LNCaP clone FGC (cell line): ENCODE measurements around the gene TMEM121.

Source experiments
- DNase-seq: peaks from one replicate; pipeline ENCODE4 v3.0.0-alpha.2; 2011; ENCODE audit warnings: low read depth
- H3K4me3 ChIP-seq: 2 replicates; pipeline ENCODE4 v1.5.1; 2011; ENCODE audit warnings: mild to moderate bottlenecking, low read depth, low read length, control low read depth
- TF ChIP-seq, protein P1 (sequence below): IDR thresholded peaks from 2 replicates; pipeline ENCODE4 v1.5.1; 2012; ENCODE audit warnings: mild to moderate bottlenecking; ENCODE audit not compliant: control insufficient read depth, insufficient read depth; ENCODE audit errors: extremely low read depth

The TMEM121 gene

DNA sequence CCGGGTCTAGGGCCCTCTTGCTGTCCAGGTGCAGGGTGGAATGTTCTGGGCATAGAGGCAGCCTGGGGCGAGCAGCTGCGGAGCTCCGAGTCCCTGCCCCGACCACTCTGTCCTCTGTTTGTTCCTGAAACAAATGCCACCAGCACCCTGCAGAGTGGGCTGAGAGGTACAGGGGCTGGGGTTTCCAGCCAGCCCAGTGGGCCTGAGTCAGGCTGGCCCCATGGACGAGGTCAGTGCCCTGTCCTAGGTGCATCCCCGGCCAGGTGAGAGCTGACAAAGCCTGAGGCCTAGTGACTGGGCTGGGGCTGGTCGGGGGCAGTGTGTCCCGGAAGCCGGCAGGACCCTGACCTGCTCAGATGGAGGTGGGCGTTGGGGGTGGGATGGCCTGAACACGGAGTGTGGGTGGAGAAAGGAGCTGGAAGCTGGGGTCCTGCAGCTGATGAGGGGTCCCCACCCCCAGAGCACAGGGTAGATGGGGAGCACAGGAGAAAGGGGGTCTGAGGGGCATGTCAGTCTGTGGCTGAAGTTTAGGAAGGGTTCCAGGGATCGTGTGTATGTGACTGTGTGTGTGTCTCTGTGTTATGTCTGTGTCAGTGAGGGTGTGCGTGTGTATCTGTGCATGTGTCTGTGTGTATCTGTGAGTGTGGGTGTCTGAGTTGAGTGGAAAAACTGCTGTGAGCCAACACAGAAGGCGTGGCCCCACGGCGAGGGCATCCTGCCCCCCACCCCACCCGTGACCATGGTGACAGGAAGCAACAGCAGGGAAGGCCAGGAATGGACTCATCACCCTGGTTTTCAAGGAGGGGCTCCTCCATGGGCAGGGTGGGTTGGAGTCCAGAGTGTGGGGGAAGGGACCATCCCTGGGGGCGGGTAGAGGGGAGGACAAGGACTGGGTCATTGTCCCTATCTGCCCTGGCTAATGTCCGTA, 42.0 kb upstream of the TMEM121 start:
- DNase-seq = no peak
- TF ChIP-seq, protein P1, sequence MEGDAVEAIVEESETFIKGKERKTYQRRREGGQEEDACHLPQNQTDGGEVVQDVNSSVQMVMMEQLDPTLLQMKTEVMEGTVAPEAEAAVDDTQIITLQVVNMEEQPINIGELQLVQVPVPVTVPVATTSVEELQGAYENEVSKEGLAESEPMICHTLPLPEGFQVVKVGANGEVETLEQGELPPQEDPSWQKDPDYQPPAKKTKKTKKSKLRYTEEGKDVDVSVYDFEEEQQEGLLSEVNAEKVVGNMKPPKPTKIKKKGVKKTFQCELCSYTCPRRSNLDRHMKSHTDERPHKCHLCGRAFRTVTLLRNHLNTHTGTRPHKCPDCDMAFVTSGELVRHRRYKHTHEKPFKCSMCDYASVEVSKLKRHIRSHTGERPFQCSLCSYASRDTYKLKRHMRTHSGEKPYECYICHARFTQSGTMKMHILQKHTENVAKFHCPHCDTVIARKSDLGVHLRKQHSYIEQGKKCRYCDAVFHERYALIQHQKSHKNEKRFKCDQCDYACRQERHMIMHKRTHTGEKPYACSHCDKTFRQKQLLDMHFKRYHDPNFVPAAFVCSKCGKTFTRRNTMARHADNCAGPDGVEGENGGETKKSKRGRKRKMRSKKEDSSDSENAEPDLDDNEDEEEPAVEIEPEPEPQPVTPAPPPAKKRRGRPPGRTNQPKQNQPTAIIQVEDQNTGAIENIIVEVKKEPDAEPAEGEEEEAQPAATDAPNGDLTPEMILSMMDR = no peak
- no peak overlapping the region for H3K4me3 ChIP-seq

DNA sequence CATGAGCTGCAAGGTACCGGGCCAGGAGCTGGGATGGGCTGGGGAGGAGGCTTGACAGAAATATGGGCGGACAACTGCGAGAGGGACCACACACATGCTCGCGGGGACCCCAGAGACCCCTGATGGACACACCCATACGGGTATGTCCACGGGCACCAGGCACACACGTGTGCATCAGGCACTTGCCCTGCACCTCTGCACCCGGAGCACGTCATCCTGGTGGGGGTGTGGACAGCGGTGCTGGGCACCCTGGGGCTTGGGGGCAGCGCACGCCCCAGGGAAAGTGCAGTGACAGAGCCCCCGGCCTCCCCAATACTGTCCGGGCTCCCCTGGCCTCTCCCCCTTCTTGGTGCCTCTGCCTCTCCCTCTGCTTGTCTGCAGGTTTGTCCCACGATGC, 41.4 kb upstream of the TMEM121 start:
- DNase-seq = no peak
- no peak overlapping the region for H3K4me3 ChIP-seq
- TF ChIP-seq, protein P1 = no peak

DNA sequence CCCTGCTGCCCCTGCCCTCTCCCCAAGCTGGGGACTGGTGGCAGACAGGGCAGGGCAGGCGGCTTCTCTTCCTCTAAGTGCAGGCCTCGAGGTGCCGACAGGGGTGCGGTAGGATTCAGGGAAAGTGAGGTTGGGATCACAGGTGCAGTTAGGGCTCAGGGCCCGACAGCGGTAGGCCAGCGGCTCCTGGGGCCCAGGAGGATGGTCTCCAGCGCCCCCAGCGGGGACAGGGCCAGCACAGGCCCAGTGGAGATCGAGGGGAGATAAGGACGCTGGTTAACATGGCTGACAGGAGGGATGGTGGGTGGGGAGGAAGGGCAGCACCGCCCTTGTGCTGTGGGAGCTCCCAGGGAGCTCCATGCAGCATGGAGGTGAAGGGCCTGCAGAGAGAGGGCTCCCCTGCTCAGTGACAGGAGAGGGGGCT, 40.6 kb upstream of the TMEM121 start:
- H3K4me3 ChIP-seq = no peak overlapping the region
- TF ChIP-seq, protein P1 = no peak
- DNase-seq = no peak

DNA sequence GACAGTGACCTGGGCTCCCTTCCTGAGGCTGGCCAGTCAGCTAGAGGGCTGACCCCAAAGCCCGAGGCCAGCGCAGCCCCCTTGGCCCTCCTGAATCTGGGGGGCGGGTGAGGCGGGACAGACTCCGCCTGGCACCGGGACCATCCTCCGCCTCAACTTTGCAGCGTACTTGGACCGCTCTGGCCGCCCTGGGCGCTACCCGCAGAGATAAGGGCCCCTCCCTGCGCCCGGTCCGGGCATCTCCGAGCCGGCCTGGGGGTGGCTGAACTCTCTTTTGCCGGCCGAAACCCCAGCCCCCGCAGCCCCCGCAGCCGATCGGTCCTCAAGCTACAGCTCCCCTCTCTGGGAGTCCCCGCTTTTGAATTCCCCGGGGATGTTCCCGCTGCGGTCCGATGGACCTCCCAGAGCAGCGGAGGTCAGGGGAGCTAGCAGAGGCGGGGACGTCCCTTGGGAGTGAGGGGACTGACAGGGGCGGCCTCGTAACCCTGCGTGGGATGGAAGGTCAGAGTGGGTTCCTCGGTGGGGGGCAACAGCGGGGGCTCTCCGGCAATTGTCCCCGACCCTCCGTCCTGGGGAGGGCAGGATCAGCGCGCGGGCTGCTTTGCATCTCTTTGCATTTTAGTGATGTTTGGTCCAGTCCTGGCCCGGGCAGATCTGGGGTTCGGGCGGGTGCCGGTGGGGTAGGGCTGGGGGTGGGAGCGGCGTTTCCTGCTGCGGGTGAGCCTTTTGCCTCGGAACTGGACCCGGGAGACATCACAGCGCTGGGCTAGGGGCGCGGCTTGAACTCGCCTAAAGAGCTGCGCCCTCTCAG, 40.0 kb upstream of the TMEM121 start, which contains the start of gene CRIP1:
Gene CRIP1 (plus strand): TSS at position 724 of the 811 bp plus-strand sequence. CDS start 374 bp downstream, outside the sequence.
- TF ChIP-seq, protein P1 = no peak
- no peak for DNase-seq
- H3K4me3 ChIP-seq = no peak within 1 kb of the TSS

DNA sequence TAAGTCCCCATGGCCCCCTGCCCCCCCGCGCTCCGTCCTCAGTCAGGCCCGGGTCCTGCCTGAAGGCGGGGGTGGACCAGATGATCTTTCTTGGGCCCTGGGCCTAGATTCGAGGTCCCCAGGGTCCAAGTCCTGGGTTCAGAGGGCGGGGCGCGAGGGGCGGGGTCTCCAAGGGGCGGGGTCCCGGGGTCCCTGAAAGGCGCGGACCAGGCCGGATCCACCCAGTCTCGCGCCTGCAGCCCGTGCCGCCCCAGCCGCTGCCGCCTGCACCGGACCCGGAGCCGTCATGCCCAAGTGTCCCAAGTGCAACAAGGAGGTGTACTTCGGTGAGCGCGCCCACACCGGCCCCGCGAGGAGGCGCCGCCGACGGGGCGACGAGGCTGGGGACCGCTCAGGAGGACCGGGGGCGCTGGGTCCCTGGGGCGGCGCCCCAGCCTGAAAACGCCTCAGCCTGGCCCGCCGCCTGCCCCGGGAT, 39.4 kb upstream of the TMEM121 start:
- TF ChIP-seq, protein P1 = no peak
- no peak overlapping the region for H3K4me3 ChIP-seq
- no peak for DNase-seq

DNA sequence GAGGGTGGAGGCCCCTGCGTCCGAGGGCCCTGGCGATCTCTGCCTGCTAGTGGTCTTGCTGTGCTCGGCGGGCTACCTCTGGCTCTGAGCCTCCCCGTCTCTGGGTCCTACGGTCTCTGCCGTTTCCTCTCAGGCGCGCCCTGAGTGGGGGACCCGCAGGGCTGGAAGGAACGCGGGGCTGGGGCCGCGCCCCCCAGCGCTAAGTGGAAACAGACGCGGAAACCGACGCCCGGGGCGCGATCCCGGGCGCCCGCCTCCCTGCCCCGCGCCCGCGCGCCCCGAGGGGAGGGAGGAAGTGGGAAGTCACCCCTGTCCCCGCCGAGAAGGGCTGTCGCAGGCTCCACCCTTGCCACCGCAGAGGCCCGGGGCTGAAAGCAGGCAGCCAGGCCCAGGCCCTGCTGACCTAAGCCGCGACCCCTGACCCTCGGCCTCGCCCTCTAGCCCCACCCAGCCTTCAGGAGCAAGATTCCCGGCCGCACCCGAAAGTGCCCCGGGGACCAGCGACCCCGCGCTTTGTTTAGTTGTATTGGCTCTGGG, 38.9 kb upstream of the TMEM121 start:
- no peak for DNase-seq
- TF ChIP-seq, protein P1 = no peak
- no peak overlapping the region for H3K4me3 ChIP-seq
